Measurements from ENCODE around the gene PDK2.

DNA sequence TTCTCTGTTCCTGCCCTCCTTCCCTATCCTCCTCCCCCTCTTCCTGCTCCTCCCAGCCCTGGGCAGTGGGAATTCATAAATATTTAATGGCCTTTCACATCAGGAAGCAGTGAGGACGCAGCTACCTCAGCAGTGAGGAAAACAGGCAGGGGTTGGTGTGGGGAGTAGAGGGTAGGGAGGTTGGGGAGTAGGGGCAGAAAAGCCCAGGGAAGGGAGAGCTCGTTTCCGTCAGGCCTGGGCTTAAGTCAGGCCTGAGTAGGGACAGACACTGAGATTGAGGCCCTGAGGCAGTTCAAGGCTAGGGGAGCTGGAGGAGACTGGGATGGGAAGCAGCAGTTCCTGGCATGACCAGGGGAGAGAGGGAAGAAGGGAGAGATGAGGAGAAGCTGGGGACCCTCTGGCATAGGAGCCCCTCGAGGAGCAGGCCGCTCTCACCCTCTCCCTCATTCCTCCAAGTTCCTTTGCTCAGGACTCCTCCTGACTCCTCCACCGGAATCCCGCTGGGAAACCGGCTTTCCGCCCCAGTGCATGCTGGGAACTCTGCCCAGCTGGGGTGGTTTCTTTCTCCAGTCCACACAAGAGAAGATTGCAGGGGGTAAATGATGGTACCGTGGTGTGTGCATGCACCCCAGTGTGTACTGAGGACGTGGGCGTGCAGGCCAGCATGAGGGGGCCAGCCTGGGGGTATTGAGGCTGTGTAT, 28.6 kb downstream of the PDK2 start:
- TF ChIP-seq EZH2phosphoT487 (IDR thresholded peaks at IDR 0.05; ENCODE audit: insufficient read depth, low read depth) (no peak), EZH2 (IDR thresholded peaks at IDR 0.05; ENCODE audit: insufficient read depth, poor library complexity, severe bottlenecking) (no peak)

All from GM23248 (cell line).